ENCODE measurements around the gene CACNA1H.

The CACNA1H gene

GRCh38 chr16:1152651-1153259 lies at the start of gene CACNA1H:
CACNA1H (plus strand) TSS chr16:1153106; CDS start chr16:1153738, 632 bp downstream.
- DNase-seq = peak; percentile 47

- no peak for DNase-seq
Measured at GRCh38 chr16:1103636-1103980, 49.3 kb upstream of the CACNA1H start.

- no peak for DNase-seq
Measured at GRCh38 chr16:1105888-1106620, 46.9 kb upstream of the CACNA1H start.

- DNase-seq = no peak
Measured at GRCh38 chr16:1106659-1107058, 46.2 kb upstream of the CACNA1H start.

GRCh38 chr16:1107141-1107540 lies 45.8 kb upstream of the CACNA1H start:
- DNase-seq = no peak

- no peak for DNase-seq
Measured at GRCh38 chr16:1107731-1108130, 45.2 kb upstream of the CACNA1H start.

GRCh38 chr16:1108299-1109252 lies 44.3 kb upstream of the CACNA1H start:
- no peak for DNase-seq

GRCh38 chr16:1109648-1110047 lies 43.3 kb upstream of the CACNA1H start:
- DNase-seq = no peak

- no peak for DNase-seq
Measured at GRCh38 chr16:1112506-1113184, 40.3 kb upstream of the CACNA1H start.

GRCh38 chr16:1113489-1113888 lies 39.4 kb upstream of the CACNA1H start:
- DNase-seq = no peak

GRCh38 chr16:1113889-1114526 lies 38.9 kb upstream of the CACNA1H start:
- DNase-seq = no peak

GRCh38 chr16:1116693-1117077 lies 36.2 kb upstream of the CACNA1H start:
- no peak for DNase-seq

GRCh38 chr16:1117176-1117900 lies 35.6 kb upstream of the CACNA1H start:
- DNase-seq = no peak

GRCh38 chr16:1117926-1118325 lies 35.0 kb upstream of the CACNA1H start:
- no peak for DNase-seq

GRCh38 chr16:1119129-1119528 lies 33.8 kb upstream of the CACNA1H start:
- DNase-seq = no peak

GRCh38 chr16:1119766-1120576 lies 32.9 kb upstream of the CACNA1H start:
- no peak for DNase-seq

GRCh38 chr16:1120577-1120941 lies 32.3 kb upstream of the CACNA1H start:
- no peak for DNase-seq

GRCh38 chr16:1121009-1121408 lies 31.9 kb upstream of the CACNA1H start:
- DNase-seq = no peak

- no peak for DNase-seq
Measured at GRCh38 chr16:1121601-1122397, 31.1 kb upstream of the CACNA1H start.

- DNase-seq = no peak
Measured at GRCh38 chr16:1122398-1122765, 30.5 kb upstream of the CACNA1H start.

All from CD4-positive, alpha-beta T cell treated with Interferon gamma for 1 hour (primary cell).